Ureter (tissue), 1 donor: ENCODE measurements around the gene WRNIP1. TPM values are rescaled to one million over a fixed set of nuclear protein-coding genes. Genes with fewer than 3 reads are reported as not detected.
"Not testable (repeated sequence)": the region's sequence is repeated elsewhere in the genome, so short reads cannot be mapped to it uniquely, and the experiment has no call there.

Experiments used
- DNase-seq: peaks from one replicate; pipeline ENCODE4 v3.0.0-alpha.2; 2020; ENCODE audit warnings: low spot score
- total RNA-seq: library from RNA; stranded (reverse); gene quantifications from one replicate; pipeline ENCODE4 v1.2.4, GENCODE V29; 2023
- donor health status: DM: yes; HTN: yes; CAD: no.

WRNIP1 gene
- total RNA-seq, 1 donor from 2014 or later: 33.5 TPM

DNA sequence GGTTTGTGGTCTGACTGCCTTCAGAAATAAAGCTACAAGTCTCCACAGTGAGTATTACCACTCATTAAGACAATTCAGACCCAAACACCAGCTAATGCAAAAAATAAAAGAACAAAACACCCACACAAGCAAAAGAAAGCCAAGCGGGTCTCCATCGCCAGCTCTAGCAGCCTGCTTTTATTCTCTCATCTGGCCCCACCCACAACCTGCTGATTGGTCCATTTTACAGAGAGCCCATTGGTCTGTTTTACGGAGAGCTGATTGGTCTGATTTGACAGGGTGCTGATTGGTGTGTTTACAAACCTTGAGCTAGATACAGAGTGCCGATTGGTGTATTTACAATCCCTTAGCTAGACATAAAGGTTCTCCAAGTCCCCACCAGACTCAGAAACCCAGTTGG is 2.3 kb upstream of the WRNIP1 start:
- DNase-seq: not testable (repeated sequence)

DNA sequence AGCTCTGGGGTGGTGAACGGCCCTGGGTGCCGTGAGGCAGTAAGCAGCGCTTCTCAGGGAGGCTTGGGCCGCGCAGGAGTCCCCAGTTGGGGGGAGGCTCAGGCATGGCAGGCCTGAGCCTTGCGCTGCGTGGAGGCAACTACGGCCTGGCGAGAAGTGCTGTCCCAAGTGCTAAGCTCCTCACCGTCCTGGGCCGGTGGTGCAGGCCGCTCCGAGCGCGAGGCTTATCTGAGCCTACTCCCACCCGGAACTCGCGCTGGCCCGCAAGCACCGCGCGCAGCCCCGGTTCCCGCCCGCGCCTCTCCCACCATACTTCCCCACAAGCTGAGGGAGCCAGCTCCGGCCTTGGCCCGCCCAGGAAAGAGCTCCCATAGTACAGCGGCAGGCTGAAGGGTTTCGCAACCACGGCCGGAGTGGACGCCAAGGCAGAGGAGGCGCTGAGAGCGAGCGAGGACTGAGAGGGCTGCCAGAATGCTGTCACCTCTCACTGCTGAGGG is 1.8 kb upstream of the WRNIP1 start:
- no peak for DNase-seq

DNA sequence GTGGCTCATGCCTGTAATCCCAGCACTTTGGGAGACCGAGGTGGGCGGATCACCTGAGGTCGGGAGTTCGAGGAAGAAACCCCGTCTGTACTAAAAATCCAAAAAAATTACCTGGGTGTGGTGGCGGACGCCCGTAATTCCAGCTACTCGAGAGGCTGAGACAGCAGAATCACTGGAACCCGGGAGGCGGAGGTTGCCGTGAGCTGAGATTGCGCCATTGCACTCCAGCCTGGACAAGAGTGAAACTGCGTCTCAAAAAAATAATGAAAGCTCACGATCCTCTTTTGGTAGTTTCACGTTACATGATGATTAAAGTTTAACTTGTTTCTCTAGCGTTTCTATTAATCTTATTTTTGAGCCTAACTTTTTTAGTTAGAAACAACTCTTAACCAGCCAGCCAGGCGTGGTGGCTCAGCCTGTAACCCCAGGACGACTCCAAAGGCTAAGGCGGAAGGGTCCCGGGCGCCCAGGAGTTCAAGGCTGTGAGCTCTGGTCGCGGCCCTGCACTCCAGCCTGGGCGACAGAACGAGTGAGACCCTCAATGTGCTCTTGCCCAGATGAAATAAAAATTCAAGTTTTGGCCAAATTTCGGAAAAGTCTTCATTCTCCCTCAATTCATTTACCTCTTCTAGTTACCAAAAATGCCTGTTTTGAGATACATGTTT is 1.2 kb upstream of the WRNIP1 start:
- no peak for DNase-seq

DNA sequence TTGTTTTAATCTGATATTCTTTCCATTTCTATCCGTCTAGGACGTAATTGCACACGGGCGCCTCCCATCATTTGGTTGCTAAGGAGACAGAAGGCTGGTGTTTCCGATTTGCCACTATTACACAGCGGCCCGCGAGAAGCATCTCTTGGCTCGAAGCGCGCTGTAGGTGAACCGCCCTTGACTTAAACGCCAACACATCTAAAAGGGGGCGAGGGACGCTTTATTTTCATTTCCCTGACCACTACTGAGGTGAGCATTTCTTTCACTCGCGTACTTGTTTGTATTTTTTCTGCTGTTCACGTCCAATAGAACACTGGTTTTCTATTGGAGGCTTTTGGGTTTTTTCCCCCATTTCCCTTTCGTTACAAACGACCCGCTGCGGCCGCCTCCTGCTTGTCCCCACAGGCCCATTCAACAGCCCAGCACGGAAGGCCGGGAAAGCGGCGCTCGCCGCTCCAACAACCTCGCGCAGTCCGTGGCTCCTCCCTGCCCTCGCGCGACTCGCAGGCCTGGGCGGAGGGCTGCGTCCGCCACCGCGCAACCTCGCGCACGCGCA is 505 bp upstream of the WRNIP1 start:
- DNase-seq: peak; percentile 59

- peak; percentile 58 for DNase-seq
Measured at GRCh38 chr6:2765896-2766766, 938 bp downstream of the WRNIP1 start.

GRCh38 chr6:2766767-2767656 is 1.8 kb downstream of the WRNIP1 start:
- no peak for DNase-seq

- no peak for DNase-seq
Measured at GRCh38 chr6:2767657-2768524, 2.7 kb downstream of the WRNIP1 start.

GRCh38 chr6:2768696-2769095 is 3.5 kb downstream of the WRNIP1 start:
- DNase-seq: no peak

- DNase-seq: no peak
Measured at GRCh38 chr6:2770171-2770570, 5.0 kb downstream of the WRNIP1 start.

GRCh38 chr6:2771079-2771478 is 5.9 kb downstream of the WRNIP1 start:
- DNase-seq: no peak

DNA sequence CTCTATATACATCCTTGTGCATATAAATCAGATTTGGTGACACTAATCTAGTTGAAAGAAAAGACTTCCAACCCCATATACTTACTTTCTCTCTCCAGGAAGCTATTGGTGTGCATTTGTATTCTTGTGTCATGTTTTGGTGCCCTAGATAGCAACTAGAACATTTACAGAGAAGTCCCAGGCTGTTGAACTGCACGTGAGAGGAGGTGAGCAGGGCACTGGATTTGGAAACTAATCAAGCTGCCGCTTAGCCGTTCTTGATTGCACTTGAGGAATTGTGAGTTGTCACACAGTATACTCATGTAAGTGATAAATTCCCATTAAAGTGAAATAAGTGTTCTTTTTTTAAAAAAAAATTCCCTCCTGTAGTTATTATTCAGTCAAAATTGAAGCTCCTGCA is 7.6 kb downstream of the WRNIP1 start:
- no peak for DNase-seq

DNA sequence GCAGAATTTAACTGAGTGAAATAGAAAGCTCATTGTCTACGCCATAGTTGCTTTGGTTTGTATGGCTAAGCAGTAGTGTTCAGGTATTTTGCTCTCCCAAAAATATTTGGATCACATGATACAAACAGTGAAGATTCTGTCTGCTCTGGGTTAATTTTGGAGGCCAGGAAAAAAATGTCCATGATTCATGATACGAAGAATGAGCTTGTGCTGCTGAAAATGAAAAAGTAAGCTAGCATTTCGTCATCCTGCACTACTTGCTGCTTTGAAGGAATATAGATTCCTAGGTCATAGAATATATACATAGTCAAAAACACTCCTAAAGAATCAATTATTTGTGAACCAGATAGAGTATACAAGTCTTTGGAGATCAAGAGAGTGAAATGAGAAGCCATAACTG is 8.3 kb downstream of the WRNIP1 start:
- DNase-seq: no peak

DNA sequence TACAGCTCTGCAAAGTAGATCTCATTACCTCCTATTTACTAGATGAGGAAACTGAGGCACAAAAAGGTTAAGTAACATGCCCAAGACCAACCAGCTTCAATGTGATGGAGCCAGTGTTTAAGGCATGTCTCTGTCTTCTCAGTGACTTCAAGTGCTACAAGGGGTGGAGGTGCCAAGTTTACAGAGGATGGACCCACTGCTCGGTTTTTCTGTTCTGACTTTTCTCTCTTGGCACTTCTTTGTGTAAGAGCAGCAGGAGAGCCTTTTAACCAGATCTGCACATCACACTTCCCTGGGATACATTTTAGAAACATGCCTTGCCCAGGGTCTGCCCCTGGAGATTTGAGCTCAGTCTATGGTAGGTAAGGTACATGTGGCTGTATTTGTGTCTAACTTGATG is 9.8 kb downstream of the WRNIP1 start:
- no peak for DNase-seq

DNA sequence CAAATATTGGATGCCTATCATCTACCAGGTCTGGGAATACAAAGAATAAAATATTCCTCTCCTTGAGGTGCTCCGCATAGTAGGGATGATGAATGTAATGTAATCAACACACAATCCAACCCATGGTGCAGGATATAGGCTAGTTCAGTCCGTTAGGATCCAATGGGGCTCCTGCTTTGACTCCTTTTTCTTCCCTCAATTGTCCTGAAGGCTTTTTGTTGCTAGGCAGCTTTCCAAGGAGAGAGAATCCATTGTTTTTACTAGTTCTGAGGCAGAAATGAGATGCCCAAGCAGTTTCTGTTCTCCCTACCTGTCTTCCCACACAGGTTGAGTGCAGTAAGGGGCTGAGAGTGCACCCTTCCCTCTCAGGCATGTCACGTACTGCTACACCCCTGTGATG is 12.1 kb downstream of the WRNIP1 start:
- DNase-seq: no peak

- no peak for DNase-seq
Measured at GRCh38 chr6:2780102-2780737, 15.0 kb downstream of the WRNIP1 start.

GRCh38 chr6:2781685-2782355 is 16.6 kb downstream of the WRNIP1 start:
- DNase-seq: no peak

DNA sequence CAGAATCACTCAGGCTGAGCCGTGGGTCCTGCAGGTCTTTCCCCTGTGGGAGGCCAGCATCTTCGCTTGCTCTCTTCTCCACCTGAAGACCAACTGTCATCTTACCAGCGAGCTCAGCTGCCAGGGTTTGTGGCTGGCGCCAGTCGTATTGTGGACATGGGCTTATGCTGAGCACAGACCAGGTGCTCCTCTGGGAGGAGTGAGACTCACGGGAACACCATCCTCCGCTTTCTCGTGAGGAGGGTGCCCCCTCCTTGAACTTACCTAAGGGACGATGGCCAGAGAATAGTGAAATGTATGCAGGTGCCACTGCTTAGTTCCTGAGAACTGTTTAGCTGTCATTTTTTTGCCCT is 17.1 kb downstream of the WRNIP1 start:
- DNase-seq: no peak

- DNase-seq: no peak
Measured at GRCh38 chr6:2782825-2783187, 17.6 kb downstream of the WRNIP1 start.

- no peak for DNase-seq
Measured at GRCh38 chr6:2783188-2783963, 18.2 kb downstream of the WRNIP1 start.
